HK-2 (cell line): ENCODE results near the gene SPECC1.
"Not testable (repeated sequence)": the region's sequence is repeated elsewhere in the genome, so short reads cannot be mapped to it uniquely, and the experiment has no call there.

Source experiments
- DNase-seq: peaks from one replicate; pipeline ENCODE4 v3.0.0-alpha.2; 2018; ENCODE audit not compliant: unreplicated experiment

The SPECC1 gene

GRCh38 chr17:20208717-20209116, 199.6 kb downstream of the SPECC1 start:
- DNase-seq: no peak

GRCh38 chr17:20210180-20210579, 201.0 kb downstream of the SPECC1 start:
- DNase-seq: no peak

- DNase-seq: no peak
These were observed 201.5 kb downstream of the SPECC1 start for GRCh38 chr17:20210614-20211013.

GRCh38 chr17:20211246-20211645, 202.1 kb downstream of the SPECC1 start:
- no peak for DNase-seq

GRCh38 chr17:20213449-20213848, 204.3 kb downstream of the SPECC1 start:
- no peak for DNase-seq

GRCh38 chr17:20214794-20215193, 205.6 kb downstream of the SPECC1 start:
- DNase-seq: no peak

GRCh38 chr17:20216154-20216815, 207.1 kb downstream of the SPECC1 start:
- DNase-seq: peak; percentile 53

GRCh38 chr17:20216853-20217252, 207.7 kb downstream of the SPECC1 start:
- DNase-seq: no peak

GRCh38 chr17:20217677-20218076, 208.5 kb downstream of the SPECC1 start:
- no peak for DNase-seq

- DNase-seq: no peak
These were observed 209.1 kb downstream of the SPECC1 start for GRCh38 chr17:20218272-20218671.

- no peak for DNase-seq
These were observed 214.7 kb downstream of the SPECC1 start for GRCh38 chr17:20223808-20224328.

GRCh38 chr17:20224379-20224778, 215.2 kb downstream of the SPECC1 start:
- no peak for DNase-seq

GRCh38 chr17:20225162-20226115, 216.3 kb downstream of the SPECC1 start:
- no peak for DNase-seq

GRCh38 chr17:20226814-20227482, 217.8 kb downstream of the SPECC1 start:
- DNase-seq: peak; percentile 71

GRCh38 chr17:20227720-20228370, 218.7 kb downstream of the SPECC1 start:
- not testable (repeated sequence) for DNase-seq

GRCh38 chr17:20228410-20228809, 219.3 kb downstream of the SPECC1 start:
- DNase-seq: no peak

GRCh38 chr17:20228860-20229259, 219.7 kb downstream of the SPECC1 start:
- no peak for DNase-seq

- no peak for DNase-seq
These were observed 221.8 kb downstream of the SPECC1 start for GRCh38 chr17:20230924-20231323.

- DNase-seq: no peak
These were observed 223.5 kb downstream of the SPECC1 start for GRCh38 chr17:20232611-20233010.

- DNase-seq: no peak
These were observed 225.1 kb downstream of the SPECC1 start for GRCh38 chr17:20234276-20234675.

GRCh38 chr17:20235747-20236146, 226.6 kb downstream of the SPECC1 start:
- DNase-seq: no peak
